ENCODE results near the gene RPL18.

The RPL18 gene

DNA sequence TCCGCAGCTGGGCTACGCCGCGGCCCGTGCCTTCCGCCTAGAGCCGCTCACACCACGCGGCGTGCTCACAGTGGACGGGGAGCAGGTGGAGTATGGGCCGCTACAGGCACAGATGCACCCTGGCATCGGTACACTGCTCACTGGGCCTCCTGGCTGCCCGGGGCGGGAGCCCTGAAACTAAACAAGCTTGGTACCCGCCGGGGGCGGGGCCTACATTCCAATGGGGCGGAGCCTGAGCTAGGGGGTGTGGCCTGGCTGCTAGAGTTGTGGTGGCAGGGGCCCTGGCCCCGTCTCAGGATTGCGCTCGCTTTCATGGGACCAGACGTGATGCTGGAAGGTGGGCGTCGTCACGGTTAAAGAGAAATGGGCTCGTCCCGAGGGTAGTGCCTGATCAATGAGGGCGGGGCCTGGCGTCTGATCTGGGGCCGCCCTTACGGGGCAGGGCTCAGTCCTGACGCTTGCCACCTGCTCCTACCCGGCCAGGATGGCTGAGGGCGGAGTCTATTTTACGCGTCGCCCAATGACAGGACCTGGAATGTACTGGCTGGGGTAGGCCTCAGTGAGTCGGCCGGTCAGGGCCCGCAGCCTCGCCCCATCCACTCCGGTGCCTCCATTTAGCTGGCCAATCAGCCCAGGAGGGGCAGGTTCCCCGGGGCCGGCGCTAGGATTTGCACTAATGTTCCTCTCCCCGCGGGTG lies 10.8 kb upstream of the RPL18 start:
- DNase-seq (ENCODE audit: low read depth) = no peak

DNA sequence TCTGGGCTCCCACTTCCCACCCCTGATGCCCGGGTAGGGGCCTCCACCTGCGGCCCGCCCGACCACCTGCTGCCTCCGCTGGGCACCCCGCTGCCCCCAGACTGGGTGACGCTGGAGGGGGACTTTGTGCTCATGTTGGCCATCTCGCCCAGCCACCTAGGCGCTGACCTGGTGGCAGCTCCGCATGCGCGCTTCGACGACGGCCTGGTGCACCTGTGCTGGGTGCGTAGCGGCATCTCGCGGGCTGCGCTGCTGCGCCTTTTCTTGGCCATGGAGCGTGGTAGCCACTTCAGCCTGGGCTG lies 10.3 kb upstream of the RPL18 start:
- no peak for DNase-seq (ENCODE audit: low read depth)

DNA sequence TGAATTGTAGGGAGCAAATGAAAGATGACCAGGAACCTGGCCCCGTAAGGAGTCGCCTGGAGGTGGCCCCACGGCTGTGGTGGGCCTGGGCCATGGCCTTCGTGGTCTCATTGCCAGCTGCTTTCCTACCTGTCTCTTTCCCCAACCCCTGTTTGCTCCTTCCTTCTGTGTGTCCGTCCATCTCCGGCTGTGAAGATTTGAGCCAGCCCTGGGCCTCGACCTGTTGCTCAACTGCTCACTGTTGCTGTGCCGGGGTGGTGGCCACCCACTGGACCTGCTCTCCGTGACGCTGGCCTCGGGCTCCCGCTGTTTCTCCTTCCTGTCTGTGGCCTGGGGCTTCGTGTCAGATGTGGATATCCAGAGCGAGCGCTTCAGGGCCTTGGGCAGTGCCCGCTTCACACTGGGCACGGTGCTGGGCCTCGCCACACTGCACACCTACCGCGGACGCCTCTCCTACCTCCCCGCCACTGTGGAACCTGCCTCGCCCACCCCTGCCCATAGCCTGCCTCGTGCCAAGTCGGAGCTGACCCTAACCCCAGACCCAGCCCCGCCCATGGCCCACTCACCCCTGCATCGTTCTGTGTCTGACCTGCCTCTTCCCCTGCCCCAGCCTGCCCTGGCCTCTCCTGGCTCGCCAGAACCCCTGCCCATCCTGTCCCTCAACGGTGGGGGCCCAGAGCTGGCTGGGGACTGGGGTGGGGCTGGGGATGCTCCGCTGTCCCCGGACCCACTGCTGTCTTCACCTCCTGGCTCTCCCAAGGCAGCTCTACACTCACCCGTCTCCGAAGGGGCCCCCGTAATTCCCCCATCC lies 9.7 kb upstream of the RPL18 start:
- DNase-seq (ENCODE audit: low read depth) = no peak

- DNase-seq (ENCODE audit: low read depth) = no peak
Observed at GRCh38 chr19:48627865-48628314, 8.9 kb upstream of the RPL18 start.

DNA sequence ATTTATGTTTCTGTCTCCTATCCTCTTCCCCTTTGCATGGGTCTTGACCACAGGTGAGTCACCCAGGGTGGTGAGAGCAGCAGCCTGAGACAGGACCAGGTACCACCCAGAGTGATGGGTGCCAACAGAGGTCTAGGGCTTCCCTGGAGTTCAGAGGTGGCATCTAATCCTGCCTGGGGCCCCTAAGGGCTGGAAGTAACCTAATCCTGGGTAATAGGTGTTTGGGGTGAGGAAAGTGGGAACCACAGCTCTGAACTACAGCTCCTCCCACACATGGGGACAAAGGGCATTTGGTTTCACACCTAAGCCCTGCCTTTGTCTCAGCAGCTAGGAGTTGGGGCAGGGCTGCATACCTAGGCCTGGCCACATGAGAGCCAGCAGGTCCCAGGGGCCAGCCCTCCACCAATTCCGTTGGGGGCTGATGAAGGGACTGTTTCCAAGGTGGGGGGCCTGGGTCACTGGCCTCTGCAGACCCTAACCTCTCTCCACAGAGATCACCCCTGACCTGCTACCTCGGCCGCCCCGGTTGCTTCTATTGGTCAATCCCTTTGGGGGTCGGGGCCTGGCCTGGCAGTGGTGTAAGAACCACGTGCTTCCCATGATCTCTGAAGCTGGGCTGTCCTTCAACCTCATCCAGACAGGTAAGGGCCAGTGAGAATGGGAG lies 8.4 kb upstream of the RPL18 start:
- DNase-seq (ENCODE audit: low read depth) = no peak

- no peak for DNase-seq (ENCODE audit: low read depth)
Observed at GRCh38 chr19:48625891-48626327, 6.9 kb upstream of the RPL18 start.

DNA sequence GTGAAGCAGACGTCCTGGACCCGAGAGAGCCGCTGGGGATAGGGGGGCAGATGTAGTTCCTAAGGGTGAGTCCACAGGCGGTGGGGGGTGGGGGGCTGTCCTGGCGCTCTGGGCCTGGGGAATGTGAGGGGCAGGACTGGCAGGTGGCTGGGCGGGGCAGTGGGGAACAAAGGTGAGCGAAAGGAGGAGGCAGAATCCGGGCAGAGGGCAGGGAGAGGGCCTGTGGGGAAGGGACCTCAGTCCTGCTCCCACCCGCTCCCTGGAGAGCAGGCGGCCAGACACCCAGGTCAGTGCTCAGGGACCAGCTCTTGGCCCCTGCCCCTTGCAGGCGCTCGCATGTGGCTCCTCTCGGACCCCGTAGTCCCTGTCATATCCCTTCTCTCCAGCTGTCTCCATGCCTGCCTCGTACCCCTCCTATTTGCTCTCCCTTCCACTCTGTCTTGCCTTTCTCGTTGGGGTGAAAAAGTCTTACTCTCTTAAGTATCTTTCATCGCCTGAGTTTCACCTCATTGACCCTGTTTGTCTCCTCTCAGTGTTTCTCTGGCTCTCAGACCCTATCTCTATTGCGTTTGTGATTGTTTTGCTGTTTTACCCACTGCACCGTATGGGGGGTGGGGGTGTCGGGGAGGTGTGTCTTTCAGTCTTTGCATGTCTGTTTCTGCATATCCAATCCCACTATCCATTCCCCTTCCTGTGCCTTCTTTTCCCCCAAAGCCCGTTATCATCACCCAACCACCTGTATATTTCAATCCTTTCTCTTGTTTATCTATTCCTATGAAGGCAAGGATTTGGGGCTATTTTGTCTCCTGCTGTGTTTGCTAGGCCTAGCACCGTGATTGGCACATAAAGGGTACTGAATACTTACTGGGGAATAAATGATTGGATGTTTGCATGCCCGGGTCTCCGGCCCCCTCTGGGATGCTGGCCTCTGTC lies 6.1 kb upstream of the RPL18 start:
- no peak for DNase-seq (ENCODE audit: low read depth)

- DNase-seq (ENCODE audit: low read depth) = peak; percentile 87
Observed at GRCh38 chr19:48624067-48624594, 5.2 kb upstream of the RPL18 start.

GRCh38 chr19:48623556-48624066 lies 4.6 kb upstream of the RPL18 start:
- no peak for DNase-seq (ENCODE audit: low read depth)

GRCh38 chr19:48619692-48620585 lies 961 bp upstream of the RPL18 start:
- DNase-seq (ENCODE audit: low read depth) = no peak

DNA sequence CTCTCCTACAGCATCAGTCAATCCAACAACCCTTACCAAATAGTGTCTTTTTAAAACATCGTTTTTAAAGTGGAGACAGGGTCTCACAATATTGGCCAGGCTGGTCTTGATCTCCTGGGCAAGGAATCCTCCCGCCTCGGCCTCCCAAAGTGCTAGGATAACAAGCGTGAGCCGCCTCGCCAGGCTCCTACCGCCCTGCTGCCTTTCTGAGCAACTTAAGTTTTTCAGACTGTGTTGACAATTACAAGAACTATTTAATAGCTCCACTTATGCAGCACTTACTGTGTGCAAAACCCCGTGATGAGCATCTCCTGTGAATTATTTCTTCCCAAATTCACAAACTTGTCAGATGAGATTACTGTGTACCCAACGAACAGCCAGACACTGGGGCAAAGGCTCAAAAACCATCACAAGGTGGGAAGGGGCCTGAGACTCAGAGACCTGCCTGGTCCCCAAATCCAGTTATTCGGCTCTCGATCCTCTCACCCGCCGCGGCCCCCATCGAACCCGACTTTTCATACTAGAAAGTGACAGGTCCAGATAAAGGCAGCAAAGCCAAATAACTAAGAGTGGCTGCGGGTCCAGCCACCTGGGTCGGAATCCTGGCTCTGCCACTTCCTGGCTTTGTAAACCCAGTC lies 581 bp downstream of the RPL18 start:
- no peak for DNase-seq (ENCODE audit: low read depth)

GRCh38 chr19:48617146-48617937 lies 1.6 kb downstream of the RPL18 start:
- no peak for DNase-seq (ENCODE audit: low read depth)

GRCh38 chr19:48616491-48617056 lies 2.4 kb downstream of the RPL18 start:
- DNase-seq (ENCODE audit: low read depth) = no peak

DNA sequence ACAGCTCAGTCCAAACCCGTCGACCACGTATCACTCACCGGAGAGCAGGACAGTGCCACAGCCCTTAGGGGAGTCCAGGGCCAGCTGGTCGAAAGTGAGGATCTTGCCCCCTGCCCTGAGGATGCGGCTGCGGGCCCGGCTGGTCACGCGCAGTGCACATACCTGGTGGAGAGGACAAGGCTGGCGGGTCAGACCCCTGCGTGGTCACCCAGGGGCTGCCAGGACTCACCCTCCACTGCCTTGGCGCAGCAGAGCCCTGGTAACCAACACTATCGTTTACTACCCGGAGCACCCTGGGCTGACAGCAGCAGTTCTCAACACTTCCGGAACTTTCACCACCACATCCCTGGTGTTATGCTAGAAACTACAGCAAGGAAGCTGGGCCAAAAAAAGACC lies 2.9 kb downstream of the RPL18 start:
- DNase-seq (ENCODE audit: low read depth) = no peak

- no peak for DNase-seq (ENCODE audit: low read depth)
Observed at GRCh38 chr19:48615231-48616040, 3.5 kb downstream of the RPL18 start.

- DNase-seq (ENCODE audit: low read depth) = no peak
Observed at GRCh38 chr19:48614436-48615230, 4.3 kb downstream of the RPL18 start, which contains the start of gene FAM83E. FAM83E (minus strand) TSS chr19:48615076; CDS start chr19:48613372, 1,704 bp downstream.

- no peak for DNase-seq (ENCODE audit: low read depth)
Observed at GRCh38 chr19:48613852-48614435, 5.0 kb downstream of the RPL18 start.
